Hepatic stellate cell (primary cell): ENCODE data around the gene FAHD1.
"Not testable (repeated sequence)": the region's sequence is repeated elsewhere in the genome, so short reads cannot be mapped to it uniquely, and the experiment has no call there.

Experiments used
- DNase-seq: peaks from one replicate; pipeline ENCODE4 v3.0.0; 2011; ENCODE audit warnings: low spot score

FAHD1 gene

GRCh38 chr16:1846416-1846815, 19.4 kb downstream of the FAHD1 start:
- DNase-seq, result no peak

GRCh38 chr16:1850981-1851380, 24.0 kb downstream of the FAHD1 start:
- DNase-seq, result no peak

- DNase-seq, result no peak
These were observed 24.8 kb downstream of the FAHD1 start for GRCh38 chr16:1851793-1852192.

DNA sequence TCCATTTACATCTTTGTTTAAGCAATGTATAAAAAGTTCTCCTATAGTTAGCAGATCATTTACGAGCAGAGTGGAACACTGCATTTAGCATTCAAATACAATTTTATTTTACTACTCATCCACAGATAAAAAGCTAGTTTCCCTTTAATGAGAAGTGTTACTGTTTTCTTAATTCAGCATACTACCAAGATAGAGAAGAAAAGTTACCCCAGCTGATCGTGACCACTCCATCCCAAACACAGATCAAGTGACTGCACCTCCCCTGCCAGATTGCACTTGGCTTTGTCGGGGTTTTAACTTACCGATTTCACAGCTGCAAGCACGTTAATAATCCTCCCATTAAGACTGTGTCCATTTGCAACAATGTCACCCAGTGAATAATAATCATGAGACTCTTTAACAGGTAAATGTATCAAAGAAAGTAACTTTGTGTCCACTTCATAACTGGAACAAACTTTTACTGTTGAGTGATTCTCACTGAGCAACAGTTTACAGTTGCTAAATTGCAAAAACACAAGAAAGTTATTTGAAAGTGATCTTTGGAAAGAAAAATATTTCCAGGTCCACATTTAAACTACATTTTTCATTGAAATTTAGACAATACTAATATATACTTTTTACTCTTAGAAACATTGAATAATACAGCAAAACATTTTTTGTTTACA, 30.6 kb downstream of the FAHD1 start:
- DNase-seq, result no peak

GRCh38 chr16:1858189-1858865, 31.3 kb downstream of the FAHD1 start:
- no peak for DNase-seq

GRCh38 chr16:1859650-1860049, 32.6 kb downstream of the FAHD1 start:
- no peak for DNase-seq

GRCh38 chr16:1861730-1862129, 34.7 kb downstream of the FAHD1 start:
- DNase-seq, result no peak

- no peak for DNase-seq
These were observed 35.4 kb downstream of the FAHD1 start for GRCh38 chr16:1862394-1862793.

DNA sequence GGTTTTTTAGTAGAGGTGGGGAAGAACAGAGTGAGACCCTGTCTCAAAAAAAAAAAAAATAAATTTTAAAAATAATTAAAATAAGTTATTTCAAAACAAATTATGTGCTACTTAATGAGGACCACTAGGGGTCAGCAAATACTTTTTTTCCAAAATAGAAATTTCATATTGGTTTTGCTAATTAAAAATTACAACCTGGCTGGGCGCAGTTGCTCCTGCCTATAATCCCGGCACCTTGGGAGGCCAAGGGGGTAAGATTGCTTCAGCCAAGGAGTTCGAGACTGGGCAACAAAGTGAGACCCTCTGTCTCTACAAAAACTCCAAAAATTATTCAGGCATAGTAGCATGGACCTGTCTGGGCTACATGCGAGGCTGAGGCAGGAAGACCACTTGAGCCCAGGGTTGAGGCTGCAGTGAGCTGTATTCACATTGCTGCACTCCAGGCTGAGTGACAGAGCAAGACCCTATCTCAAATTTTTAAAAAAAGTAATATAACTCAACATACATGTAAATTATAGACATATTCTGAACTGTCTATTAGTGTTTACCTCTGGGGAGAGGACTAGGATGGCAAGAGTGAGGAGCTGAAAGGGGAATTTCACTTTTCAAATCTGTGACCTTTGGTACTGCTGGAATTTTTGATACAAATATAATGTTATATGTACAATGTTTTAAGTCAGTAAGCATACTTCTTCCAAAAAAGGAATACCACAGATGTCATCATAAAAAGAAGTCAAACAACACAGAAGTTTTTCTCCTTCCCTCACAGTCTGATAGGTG, 36.9 kb downstream of the FAHD1 start:
- DNase-seq, result no peak

GRCh38 chr16:1865902-1866690, 39.1 kb downstream of the FAHD1 start:
- no peak for DNase-seq

DNA sequence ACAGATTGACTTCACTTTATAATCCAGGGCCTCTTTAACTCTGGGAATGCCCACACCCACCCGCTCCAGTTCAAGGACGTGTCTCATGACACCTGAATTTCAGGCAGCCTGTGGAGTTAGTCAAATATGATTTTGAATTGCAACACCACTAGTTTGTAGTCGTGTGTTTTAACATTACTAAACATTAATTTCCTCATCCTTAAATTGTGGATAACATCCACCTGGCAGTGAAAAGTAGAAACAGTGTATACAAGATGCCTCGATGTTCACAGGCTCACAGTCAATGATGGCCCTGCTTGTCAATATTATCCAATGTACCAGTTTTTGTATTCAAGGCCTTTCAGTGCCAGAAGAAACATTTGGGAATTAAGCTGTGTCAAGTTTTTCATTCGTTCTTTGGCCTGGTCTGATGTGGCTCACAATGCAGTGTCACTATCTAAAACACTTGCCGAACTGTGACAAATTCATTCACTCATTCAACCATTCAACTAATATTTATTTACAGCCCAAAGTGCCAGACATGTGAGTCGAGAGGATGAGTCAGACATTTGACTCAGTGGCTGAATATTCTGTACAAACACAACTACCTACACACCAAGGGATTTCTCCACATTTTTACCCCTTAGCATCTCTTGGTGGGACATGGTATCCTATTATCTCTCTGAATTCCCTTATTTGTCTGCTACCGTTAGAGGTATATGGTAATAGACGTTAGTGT, 43.5 kb downstream of the FAHD1 start:
- peak; percentile 27 for DNase-seq

DNA sequence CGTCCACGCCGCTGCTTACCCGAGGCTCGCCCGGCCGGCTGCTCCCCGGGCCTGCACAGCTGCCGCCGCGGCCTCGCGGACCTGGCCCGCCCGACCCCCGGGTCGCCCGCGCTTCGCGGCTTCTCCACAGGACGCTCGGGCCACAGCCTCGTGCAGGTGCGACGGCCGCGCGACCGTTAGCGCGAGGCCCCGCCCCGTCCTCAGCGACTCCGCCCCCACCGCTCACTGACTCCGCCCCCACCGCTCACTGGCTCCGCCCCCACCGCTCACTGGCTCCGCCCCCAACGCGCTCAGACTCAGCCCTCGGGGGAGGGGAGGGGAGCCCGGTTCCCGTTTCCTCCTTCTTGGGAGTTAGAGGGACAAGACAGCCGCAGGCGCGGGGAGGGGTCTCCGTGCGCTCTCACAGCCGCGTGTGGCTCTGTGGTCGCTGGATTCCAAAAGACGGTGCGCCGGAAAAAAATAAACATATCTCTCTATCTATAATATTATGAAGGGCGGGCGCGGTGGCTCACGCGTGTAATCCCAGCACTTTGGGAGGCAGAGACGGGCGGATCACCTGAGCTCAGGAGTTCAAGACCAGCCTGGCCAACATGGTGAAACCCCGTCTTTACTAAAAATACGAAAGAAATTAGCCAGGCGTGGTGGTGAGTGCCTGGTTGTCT, 45.1 kb downstream of the FAHD1 start, which contains the start of gene MEIOB:
Gene MEIOB, minus strand, starts transcription at position 191 of the 662 bp plus-strand sequence. CDS start 3,989 bp downstream, outside the sequence.
- no peak for DNase-seq

DNA sequence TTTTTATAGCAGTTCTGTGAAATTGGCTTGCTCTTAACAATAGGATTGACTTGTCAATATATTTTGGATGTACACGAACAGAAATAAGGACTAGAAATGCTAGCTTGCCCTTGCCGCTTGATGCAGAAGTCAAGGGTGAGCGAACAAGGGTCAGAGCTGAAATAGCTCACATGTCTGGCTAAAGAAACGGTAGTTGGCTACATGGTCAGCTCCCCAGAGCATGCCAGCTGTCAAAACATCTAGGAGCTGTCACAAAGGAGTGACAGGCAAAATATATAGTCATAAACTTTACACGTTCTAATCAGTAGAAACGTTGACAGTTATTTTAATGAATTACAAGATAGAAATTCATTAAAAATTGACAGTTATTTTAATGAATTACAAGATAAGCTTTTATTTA, 47.8 kb downstream of the FAHD1 start:
- DNase-seq, result no peak

GRCh38 chr16:1876066-1876465, 49.1 kb downstream of the FAHD1 start:
- DNase-seq, result not testable (repeated sequence)

- DNase-seq, result no peak
These were observed 49.5 kb downstream of the FAHD1 start for GRCh38 chr16:1876468-1876867.

DNA sequence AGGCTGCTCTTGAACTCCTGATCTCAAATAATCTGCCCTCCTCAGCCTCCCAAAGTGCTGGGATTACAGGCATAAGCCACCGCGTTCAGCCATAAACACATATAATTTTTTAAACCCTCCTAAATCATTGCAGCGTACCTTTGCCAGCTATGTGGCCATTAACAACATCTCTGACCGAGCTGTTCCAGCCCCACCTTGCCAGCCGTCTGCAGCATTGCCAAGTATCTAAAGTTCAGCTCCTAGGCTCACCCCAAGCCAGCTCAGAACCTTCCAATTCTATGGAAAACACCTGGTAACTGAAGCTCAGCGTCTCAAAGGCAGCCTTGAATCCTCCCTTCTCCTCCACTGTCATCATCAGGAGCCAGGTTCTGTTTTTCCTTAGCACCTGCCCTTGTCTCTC, 50.1 kb downstream of the FAHD1 start:
- no peak for DNase-seq

- no peak for DNase-seq
These were observed 50.8 kb downstream of the FAHD1 start for GRCh38 chr16:1877804-1878203.

DNA sequence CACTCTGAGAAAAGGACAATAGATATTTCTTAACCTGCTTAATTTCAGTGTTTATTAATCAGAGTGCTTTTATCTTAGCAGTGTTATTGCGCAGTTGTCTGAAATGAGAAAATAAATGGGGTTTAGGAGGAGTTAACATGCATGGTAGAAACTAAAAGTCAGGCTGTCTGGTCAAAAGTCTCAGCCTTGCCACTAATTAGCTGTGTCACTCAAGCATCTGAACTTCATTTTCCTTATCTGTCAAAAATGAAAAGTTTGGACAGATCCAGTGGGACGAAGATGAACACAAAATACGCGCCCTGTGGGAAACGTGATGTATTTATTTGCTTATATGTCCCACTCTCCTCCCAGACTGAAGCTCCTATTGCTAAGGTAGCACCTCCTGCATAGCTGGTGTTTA, 51.2 kb downstream of the FAHD1 start:
- no peak for DNase-seq
